ENCODE results near the gene GCGR.

The GCGR gene

GRCh38 chr17:81808778-81809555 is 5.0 kb downstream of the GCGR start:
- no peak for TF ChIP-seq CTCF (IDR thresholded peaks at IDR 0.05)

GRCh38 chr17:81809556-81809998 is 5.6 kb downstream of the GCGR start:
- TF ChIP-seq CTCF (IDR thresholded peaks at IDR 0.05): no peak

GRCh38 chr17:81810476-81810875 is 6.5 kb downstream of the GCGR start:
- no peak for TF ChIP-seq CTCF (IDR thresholded peaks at IDR 0.05)

- no peak for TF ChIP-seq CTCF (IDR thresholded peaks at IDR 0.05)
Measured at GRCh38 chr17:81810892-81811704, 7.1 kb downstream of the GCGR start.

- TF ChIP-seq CTCF (IDR thresholded peaks at IDR 0.05): no peak
Measured at GRCh38 chr17:81811705-81812570, 8.0 kb downstream of the GCGR start.

GRCh38 chr17:81812571-81813370 is 8.8 kb downstream of the GCGR start:
- TF ChIP-seq CTCF (IDR thresholded peaks at IDR 0.05): no peak

GRCh38 chr17:81813371-81813684 is 9.4 kb downstream of the GCGR start:
- TF ChIP-seq CTCF (IDR thresholded peaks at IDR 0.05): no peak

Data from LNCAP (cell line).